OCI-LY7 (cell line): ENCODE results near the gene DST. TPM values are rescaled to one million over a fixed set of nuclear protein-coding genes. Genes with fewer than 3 reads are reported as not detected.

Source experiments
- BruUV-seq: library from RNA; stranded (reverse); fragments of 400-500 nt; replicated peaks from 2 replicates; lab custom pipeline; 2021; lab: Mats Ljungman, UMichigan
- CTCF ChIA-PET: fragments of 300-600 bp; sonication (Branson Sonifier 250); formaldehyde crosslinking; loops from one replicate; lab custom pipeline; 2022; ENCODE audit warnings: antibody characterized with exemption; ENCODE audit not compliant: unreplicated experiment; lab: Charles Lee
- POLR2A ChIA-PET: fragments of 300-600 bp; sonication (Branson Sonifier 250); formaldehyde crosslinking; loops from one replicate; lab custom pipeline; 2022; ENCODE audit warnings: antibody characterized with exemption; lab: Charles Lee
- DNase-seq: peaks from one replicate; pipeline ENCODE4 v3.0.0-alpha.2; 2015; ENCODE audit warnings: low spot score
- H2AFZ ChIP-seq: fragments of 200-600 bp; sonication (generic), shearing (Covaris generic); 2 replicates; pipeline ENCODE4 v1.6.1; 2014; ENCODE audit warnings: mild to moderate bottlenecking, antibody characterized with exemption, low read length, moderate library complexity
- H3K27ac ChIP-seq: fragments of 200-600 bp; sonication (generic); 2 replicates; pipeline ENCODE4 v1.5.1; 2014; ENCODE audit warnings: mixed run types, low read depth, mild to moderate bottlenecking, moderate library complexity, low read length, inconsistent platforms; ENCODE audit not compliant: poor library complexity, severe bottlenecking
- H3K36me3 ChIP-seq: fragments of 200-600 bp; sonication (generic); 2 replicates; pipeline ENCODE4 v1.6.1; 2014; ENCODE audit warnings: mild to moderate bottlenecking, antibody characterized with exemption, low read length, moderate library complexity, mixed read lengths; ENCODE audit not compliant: insufficient read depth
- H3K4me1 ChIP-seq: fragments of 200-600 bp; sonication (generic); 2 replicates; pipeline ENCODE4 v1.5.1; 2014; ENCODE audit warnings: mild to moderate bottlenecking, low read length; ENCODE audit not compliant: insufficient read depth, poor library complexity, severe bottlenecking
- H3K4me2 ChIP-seq: fragments of 200-600 bp; sonication (generic); 2 replicates; pipeline ENCODE4 v1.6.1; 2014; ENCODE audit warnings: mild to moderate bottlenecking, low read length
- H3K4me3 ChIP-seq: fragments of 200-600 bp; sonication (generic); 2 replicates; pipeline ENCODE4 v1.5.1; 2014; ENCODE audit warnings: mild to moderate bottlenecking, low read depth, low read length; ENCODE audit not compliant: poor library complexity, severe bottlenecking
- H3K79me2 ChIP-seq: fragments of 200-600 bp; sonication (generic); 2 replicates; pipeline ENCODE4 v1.6.1; 2016; ENCODE audit warnings: low read depth, mild to moderate bottlenecking, low read length, moderate library complexity, mixed read lengths; ENCODE audit not compliant: insufficient read depth
- H3K9me2 ChIP-seq: fragments of 200-600 bp; sonication (generic); 2 replicates; pipeline ENCODE4 v1.6.1; 2016; ENCODE audit warnings: mild to moderate bottlenecking, low read length, mixed read lengths; ENCODE audit not compliant: insufficient read depth
- H3K9me3 ChIP-seq: fragments of 200-600 bp; sonication (generic); 2 replicates; pipeline ENCODE4 v1.6.1; 2014; ENCODE audit warnings: mild to moderate bottlenecking, mixed run types, low read length, mixed read lengths
- H4K20me1 ChIP-seq: fragments of 200-600 bp; sonication (generic); 2 replicates; pipeline ENCODE4 v1.6.1; 2014; ENCODE audit warnings: mild to moderate bottlenecking, antibody characterized with exemption, low read length, moderate library complexity, mixed read lengths; ENCODE audit not compliant: insufficient read depth
- CTCF ChIP-seq: fragments of 200-600 bp; sonication (generic); conservative IDR thresholded peaks from 2 replicates; pipeline ENCODE4 v1.5.1; 2014; ENCODE audit warnings: mild to moderate bottlenecking, antibody characterized with exemption, low read length, moderate library complexity, mixed read lengths
- EZH2phosphoT487 ChIP-seq: fragments of 200-600 bp; sonication (generic); IDR thresholded peaks from 2 replicates; pipeline ENCODE4 v1.6.1; 2018; ENCODE audit warnings: low read depth, borderline replicate concordance, mild to moderate bottlenecking, mixed run types, antibody characterized with exemption, low read length, moderate library complexity, mixed read lengths
- intact Hi-C: fragments of 100-400 bp; cut with micrococcal nuclease; formaldehyde crosslinking; loops from one replicate; pipeline ENCODE4 v1.10.0; 2022; ENCODE audit not compliant: unreplicated experiment
- total RNA-seq, 2 experiments: library from RNA; depleted of rRNA in 1 of 2; stranded (reverse); fragments of >200 nt in 1 of 2; shearing (Covaris generic) in 1 of 2; gene quantifications; 2 replicates each; pipeline ENCODE4 v1.2.3, GENCODE V29; 2014 to 2022

The DST gene
- total RNA-seq, 2 experiments from 2014 or later: 8.4 to 19.4 TPM

DNA sequence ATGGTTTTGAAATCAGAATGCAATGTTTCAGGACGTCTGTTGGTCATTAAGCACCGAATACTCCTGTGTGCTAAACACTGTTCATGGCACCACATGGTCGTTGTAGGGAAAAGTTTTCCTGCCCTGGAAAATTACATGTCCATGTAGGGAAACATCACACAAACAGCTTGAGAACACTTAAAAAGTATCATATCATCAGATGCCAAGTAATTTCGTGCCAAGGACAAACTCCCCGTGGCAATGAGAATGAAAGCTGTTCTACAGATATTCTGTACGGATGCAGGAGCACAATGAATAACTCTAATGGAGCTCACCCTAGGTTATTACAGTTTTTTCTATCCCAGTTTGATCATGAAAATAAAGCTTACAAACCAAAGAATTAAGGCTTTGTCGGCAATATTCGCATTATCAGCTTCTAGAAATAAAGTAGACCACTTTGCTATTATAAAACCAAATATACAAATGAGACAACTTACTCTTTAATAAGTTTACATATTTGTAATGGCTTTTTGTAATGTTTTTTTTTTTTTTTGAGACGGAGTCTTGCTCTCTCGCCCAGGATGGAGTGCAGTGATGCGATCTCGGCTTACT, 4.6 kb upstream of the DST start:
- H3K9me3 ChIP-seq: no peaks in the 10 kb centered on the region
- no peaks in the 10 kb centered on the region for H3K79me2 ChIP-seq
- H3K27ac ChIP-seq: no peak overlapping the region
- no peak overlapping the region for H3K4me2 ChIP-seq
- no peak overlapping the region for H2AFZ ChIP-seq
- no peaks in the 10 kb centered on the region for H4K20me1 ChIP-seq
- TF ChIP-seq CTCF: no peak
- no peak for TF ChIP-seq EZH2phosphoT487
- no peaks in the 10 kb centered on the region for H3K9me2 ChIP-seq
- no TSS peak for BruUV-seq
- ChIA-PET POLR2A (interaction anchor here (0.7 to 0.9 kb wide), 2 partner anchors 12 to 20 kb away, joined by 3 read pairs; no protein-coding TSS in a partner anchor), CTCF (no interaction called here)
- intact Hi-C loops: no loop called here
- H3K4me1 ChIP-seq: no peaks in the 10 kb centered on the region
- no peak for DNase-seq
- H3K36me3 ChIP-seq: no peaks in the 10 kb centered on the region
- no peak overlapping the region for H3K4me3 ChIP-seq

DNA sequence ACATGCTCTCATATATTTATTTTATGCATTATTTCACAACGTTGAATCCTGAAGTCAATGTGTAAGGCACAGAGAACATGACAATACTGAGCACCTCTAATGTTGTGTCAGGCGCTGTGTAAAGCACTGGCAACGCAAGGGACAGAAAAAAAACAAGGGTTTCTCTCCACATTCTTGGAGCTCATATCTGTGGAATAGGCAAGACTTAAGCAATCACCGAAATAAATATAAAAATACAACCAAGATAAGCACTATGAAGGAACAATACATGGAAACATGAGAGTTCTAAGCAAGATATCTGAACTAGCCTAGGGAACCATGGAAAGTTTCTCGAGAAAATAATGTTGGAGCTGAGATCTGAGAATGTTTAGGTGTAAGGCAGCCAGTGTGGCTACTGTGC, 1.7 kb upstream of the DST start:
- BruUV-seq: no TSS peak
- no peak overlapping the region for H2AFZ ChIP-seq
- no peaks in the 10 kb centered on the region for H3K36me3 ChIP-seq
- no peak overlapping the region for H3K27ac ChIP-seq
- no peak overlapping the region for H3K4me2 ChIP-seq
- H3K9me3 ChIP-seq: no peaks in the 10 kb centered on the region
- no peak for DNase-seq
- H3K79me2 ChIP-seq: no peaks in the 10 kb centered on the region
- no peaks in the 10 kb centered on the region for H3K9me2 ChIP-seq
- CTCF ChIA-PET: no interaction called here
- no peaks in the 10 kb centered on the region; the same call in 1 of the 2 replicates for H4K20me1 ChIP-seq
- no peaks in the 10 kb centered on the region for H3K4me1 ChIP-seq
- intact Hi-C loops: no loop called here
- no peak for TF ChIP-seq EZH2phosphoT487
- POLR2A ChIA-PET: interaction anchor here (1.1 kb wide), 1 partner anchor 14 kb away, joined by 4 read pairs; no protein-coding TSS in a partner anchor
- no peak overlapping the region for H3K4me3 ChIP-seq

DNA sequence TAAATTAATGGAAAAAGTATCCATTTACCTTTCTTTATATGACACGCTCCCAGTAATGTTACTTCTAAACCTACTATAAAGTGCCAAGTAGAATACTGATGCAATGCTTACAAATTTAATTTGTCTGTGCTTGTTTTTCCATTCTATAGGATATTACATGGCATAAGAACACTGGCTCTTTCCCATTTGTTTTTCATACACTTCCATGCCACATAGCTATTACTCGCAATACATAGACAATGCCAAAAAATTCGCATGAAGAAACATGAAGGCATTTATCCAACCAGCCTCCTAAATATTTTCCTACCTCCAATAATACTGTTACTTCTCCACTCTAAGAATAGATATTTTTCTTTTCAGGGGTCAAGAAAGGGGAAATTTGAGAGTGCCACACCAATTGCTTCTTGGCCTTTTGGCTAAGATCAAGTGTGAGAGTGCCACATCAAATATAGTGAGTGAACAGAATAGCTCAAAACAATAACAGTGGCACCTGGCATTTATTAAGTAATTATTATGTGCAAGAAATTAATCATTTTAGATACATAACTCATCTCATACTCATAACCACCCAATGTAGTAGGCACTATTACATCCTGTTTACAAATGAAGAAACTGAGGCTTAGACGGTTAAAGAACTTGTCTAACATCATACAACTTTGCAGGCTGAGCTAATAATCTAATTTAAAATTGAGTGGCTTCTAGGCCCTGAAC, 845 bp upstream of the DST start:
- Histone ChIP-seq H3K36me3 (no peaks in the 10 kb centered on the region), H3K9me2 (no peaks in the 10 kb centered on the region), H3K4me1 (no peaks in the 10 kb centered on the region), H2AFZ (no peak overlapping the region), H3K9me3 (no peaks in the 10 kb centered on the region), H3K4me2 (no peak overlapping the region), H3K4me3 (no peak overlapping the region), H3K27ac (no peak overlapping the region), H3K79me2 (no peaks in the 10 kb centered on the region), H4K20me1 (no peaks in the 10 kb centered on the region; the same call in 1 of the 2 replicates)
- DNase-seq: no peak
- CTCF ChIA-PET: no interaction called here
- POLR2A ChIA-PET: interaction anchor here (1.1 kb wide), 1 partner anchor 15 kb away, joined by 4 read pairs; no protein-coding TSS in a partner anchor
- TF ChIP-seq EZH2phosphoT487 (no peak), CTCF (no peak)
- intact Hi-C loops: no loop called here
- BruUV-seq: no TSS peak
